Pancreas (tissue), 10 donors: ENCODE measurements around the gene STRIP1. TPM values are rescaled to one million over a fixed set of nuclear protein-coding genes. Genes with fewer than 3 reads are reported as not detected.

Source experiments
- ATAC-seq, 4 donors: fragments of 200-7000 bp; cut with Tn5 transposase; one replicate each; pipeline versions ENCODE4 v1.8.0 to v1.9.1; 2020; ENCODE audit warnings: mild to moderate bottlenecking in 4 of 4, moderate library complexity in 4 of 4
- DNase-seq, 6 donors: peaks; one replicate each; pipeline ENCODE4 v3.0.0-alpha.2; 2020
- FAIRE-seq: peaks from 2 replicates; lab custom pipeline; 2012; peaks lifted over from hg19 to GRCh38; lab: Jason Lieb, UNC
- H3K27ac ChIP-seq, 4 donors: fragments of 200-600 bp; sonication (generic); 1 replicate in 3 of 4; 2 replicates in 1 of 4; pipeline versions ENCODE4 v1.5.0 to v1.8.0; 2020
- H3K27me3 ChIP-seq, 4 donors: fragments of 200-600 bp; one replicate each; pipeline ENCODE4 v1.8.0; 2021
- H3K36me3 ChIP-seq, 3 donors: fragments of 200-600 bp; sonication (generic) in 1 of 3; one replicate each; pipeline versions ENCODE4 v1.5.0 to v1.8.0; 2020 to 2021
- H3K4me1 ChIP-seq, 3 donors: fragments of 200-600 bp; one replicate each; pipeline ENCODE4 v1.8.0; 2021
- H3K4me3 ChIP-seq, 4 donors: fragments of 200-600 bp; sonication (generic) in 2 of 4; one replicate each; pipeline versions ENCODE4 v1.5.0 to v1.8.0; 2020 to 2021
- H3K9me3 ChIP-seq, 4 donors: fragments of 200-600 bp; one replicate each; pipeline ENCODE4 v1.8.0; 2021
- CTCF ChIP-seq, 4 donors: fragments of 200-600 bp; sonication (generic) in 3 of 4; IDR thresholded peaks; one replicate each; pipeline versions ENCODE4 v1.5.0 to v1.8.0; 2021; ENCODE audit warnings: antibody characterized with exemption in 4 of 4
- WGBS, 2 donors: extraction: QIAGEN DNeasy Blood & Tissue Kit; methylation state at CpG; one replicate each; pipeline ENCODE4 v1.1.7; 2013; 5-methylcytosine and 5-hydroxymethylcytosine counted together
- intact Hi-C, 3 donors: fragments of 100-400 bp; cut with DNase I; formaldehyde crosslinking; loops; one replicate each; pipeline versions ENCODE4 v1.11.1 to v1.14.2; 2022
- polyA plus RNA-seq, 2 donors: library from polyadenylated mRNA; stranded (reverse); fragments of 200-250 nt; gene quantifications; one replicate each; pipeline ENCODE4 v1.2.3, GENCODE V29; 2013
- total RNA-seq, 6 donors: library from RNA; stranded (reverse); fragmentation: NEBNext Ultra II Directional in 4 of 6; extraction: Animal tissue kit (Norgen Biotek cat#: 25700) in 4 of 6; gene quantifications; one replicate each; pipeline versions ENCODE4 v1.2.1 to v1.2.4, GENCODE V29; 2021 to 2023
- donor health status: healthy with polysubstance abuse.
- donor health status: DM: no; HTN: no; CAD: no; lungs with moderate emphysema.
- donor health status: DM: no; HTN: no; CAD: no.
- donor health status: control.
- donor health status: control.
- donor health status: Bipolar disorder and iron deficiency.
- donor health status: DM: yes; HTN: yes; CAD: no.
- donor health status: DM: no; HTN: no; CAD: no.
- donor health status: DM: no; HTN: no; CAD: no.
- donor health status: DM: yes; HTN: yes; CAD: no.

The STRIP1 gene
- total and polyA plus RNA-seq, 8 donors: 10.7 to 24.9 (median 14.5) TPM

- TF ChIP-seq CTCF (IDR thresholded peaks at IDR 0.05): peak; percentile 92 to 95 (median 94)
- Histone ChIP-seq H3K4me3 (no peak overlapping the region), H3K4me1 (no peaks in the 10 kb centered on the region), H3K9me3 (no peaks in the 10 kb centered on the region), H3K27ac (no peak overlapping the region), H3K36me3 (peaks cover 0 to 81% (median 35%) of the 10 kb centered on the region in 3 donors), H3K27me3 (no peaks in the 10 kb centered on the region)
- FAIRE-seq (no peak), ATAC-seq (peak; percentile 61 to 84 (median 83)), DNase-seq (peak; percentile 29 to 91 (median 72))
- intact Hi-C loops: loop anchor here in 1 of 3 donors (10.0 kb wide), 1 partner anchor 51 kb away; no protein-coding TSS in a partner anchor
- 60 to 61% methylated on average over 16 of the region's 16 CpGs for WGBS, 2 donors
Observed at GRCh38 chr1:110053552-110054428, 19.4 kb downstream of the STRIP1 start.

DNA sequence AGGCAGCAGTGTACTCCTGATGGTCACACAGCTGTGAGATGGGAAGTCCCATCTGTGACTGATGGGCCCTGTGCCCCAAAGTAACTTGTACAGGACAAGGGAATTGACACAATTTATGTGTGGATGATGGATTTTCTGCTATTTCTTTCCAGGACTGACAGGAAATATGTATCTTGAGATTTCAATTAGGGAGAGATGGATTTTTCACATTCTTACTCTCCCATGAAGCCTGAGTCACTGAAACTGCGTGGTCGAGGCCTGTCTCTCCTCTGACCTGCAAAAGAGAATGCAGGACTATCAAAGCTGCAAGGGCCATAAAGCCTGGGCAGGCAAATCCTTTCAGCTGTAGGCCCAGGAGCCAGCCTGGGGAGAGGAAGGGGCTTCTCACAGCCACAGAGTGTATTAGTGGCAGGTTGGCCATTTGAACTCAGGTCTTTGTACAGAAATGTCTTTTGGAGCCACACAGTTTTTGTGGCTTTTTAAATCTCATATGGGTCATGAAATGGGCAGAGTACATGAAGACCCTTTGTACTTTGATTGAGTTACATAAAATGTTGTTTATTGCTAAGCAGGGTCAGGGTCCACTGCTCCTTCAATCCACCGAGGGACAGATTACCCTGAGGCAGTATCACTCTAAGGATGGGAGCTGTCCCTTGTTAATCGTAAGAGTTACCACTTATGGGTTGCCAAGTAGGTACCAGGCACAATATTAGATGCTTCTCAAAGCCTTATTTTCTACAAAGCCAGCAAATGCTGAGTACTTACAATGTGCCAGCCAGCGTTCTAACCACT lies 21.3 kb downstream of the STRIP1 start:
- peaks cover 0 to 68% (median 26%) of the 10 kb centered on the region in 3 donors for H3K36me3 ChIP-seq
- TF ChIP-seq CTCF (IDR thresholded peaks at IDR 0.05): no peak
- H3K4me3 ChIP-seq: no peak overlapping the region
- H3K4me1 ChIP-seq: no peaks in the 10 kb centered on the region
- FAIRE-seq (no peak), ATAC-seq (no peak), DNase-seq (no peak)
- intact Hi-C loops: loop anchor here (5.0 to 10.0 kb wide), 3 partner anchors 47 to 52 kb away; no protein-coding TSS in a partner anchor
- 89 to 90% methylated on average over 5 of the region's 5 CpGs for WGBS, 2 donors
- H3K27ac ChIP-seq: no peak overlapping the region
- H3K27me3 ChIP-seq: no peaks in the 10 kb centered on the region
- H3K9me3 ChIP-seq: no peaks in the 10 kb centered on the region

- Histone ChIP-seq H3K9me3 (no peaks in the 10 kb centered on the region), H3K4me3 (no peak overlapping the region), H3K27me3 (no peaks in the 10 kb centered on the region), H3K27ac (no peak overlapping the region), H3K4me1 (no peaks in the 10 kb centered on the region), H3K36me3 (peaks cover 0 to 62% (median 24%) of the 10 kb centered on the region in 3 donors)
- ATAC-seq (no peak), FAIRE-seq (no peak), DNase-seq (no peak)
- intact Hi-C loops: loop anchor here (5.0 to 10.0 kb wide), 3 partner anchors 46 to 51 kb away; no protein-coding TSS in a partner anchor
- 90 to 91% methylated on average over 4 of the region's 4 CpGs for WGBS, 2 donors
- TF ChIP-seq CTCF (IDR thresholded peaks at IDR 0.05): no peak
Observed at GRCh38 chr1:110056285-110056683, 21.9 kb downstream of the STRIP1 start.

GRCh38 chr1:110056776-110057175 lies 22.4 kb downstream of the STRIP1 start:
- no peak for FAIRE-seq
- peaks cover 0 to 57% (median 24%) of the 10 kb centered on the region in 3 donors for H3K36me3 ChIP-seq
- H3K27ac ChIP-seq: no peak overlapping the region
- no peaks in the 10 kb centered on the region for H3K9me3 ChIP-seq
- H3K4me3 ChIP-seq: no peak overlapping the region
- no peak for TF ChIP-seq CTCF (IDR thresholded peaks at IDR 0.05)
- WGBS, 2 donors: 83 to 84% methylated on average over 3 of the region's 3 CpGs
- ATAC-seq: no peak
- intact Hi-C loops: loop anchor here (5.0 to 10.0 kb wide), 3 partner anchors 46 to 51 kb away; no protein-coding TSS in a partner anchor
- H3K27me3 ChIP-seq: no peaks in the 10 kb centered on the region
- no peaks in the 10 kb centered on the region for H3K4me1 ChIP-seq
- DNase-seq: no peak
